ENCODE measurements around the gene BAX.
"Not testable (repeated sequence)": the region's sequence is repeated elsewhere in the genome, so short reads cannot be mapped to it uniquely, and the experiment has no call there.

DNA sequence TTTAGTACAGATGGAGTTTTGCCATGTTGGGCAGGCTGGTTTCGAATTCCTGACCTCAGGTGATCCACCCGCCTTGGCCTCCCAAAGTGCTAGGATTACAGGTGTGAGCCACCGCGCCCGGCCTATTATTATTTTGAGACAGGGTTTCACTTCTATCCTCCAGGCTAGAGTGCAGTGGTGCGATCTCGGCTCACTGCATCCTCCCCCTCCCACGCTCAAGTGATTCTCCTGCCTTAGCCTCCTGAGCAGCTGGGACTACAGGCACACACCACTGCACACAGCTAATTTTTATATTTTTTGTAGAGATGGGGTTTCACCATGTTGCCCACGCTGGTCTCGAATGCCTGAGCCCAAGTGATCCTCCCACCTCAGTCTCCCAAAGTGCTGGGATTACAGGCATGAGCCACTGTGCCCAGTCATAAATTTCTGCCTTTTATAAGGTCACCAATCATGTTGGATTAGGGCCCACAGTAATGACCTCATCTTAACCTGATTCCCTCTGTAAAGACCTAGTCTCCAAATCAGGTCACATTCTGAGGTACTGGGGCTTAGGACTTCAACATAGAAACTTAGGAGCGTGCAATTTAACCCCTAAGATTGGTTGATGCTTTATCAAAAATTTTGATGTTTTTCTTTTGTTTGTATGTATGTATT lies 45.1 kb upstream of the BAX start:
- not testable (repeated sequence) for TF ChIP-seq SRF (CRISPR knock-in tag; IDR thresholded peaks at IDR 0.05); ZNF57 (CRISPR knock-in tag; IDR thresholded peaks at IDR 0.05); POLR2A (conservative IDR thresholded peaks at IDR 0.05); SP1 (CRISPR knock-in tag; IDR thresholded peaks at IDR 0.05); SP2 (IDR thresholded peaks at IDR 0.05; ENCODE audit: extremely low read depth, low read depth, low read length, poor library complexity, severe bottlenecking); CHCHD3 (CRISPR knock-in tag; IDR thresholded peaks at IDR 0.05); EHMT2 (IDR thresholded peaks at IDR 0.05)
- TF ChIP-seq, protein P1, sequence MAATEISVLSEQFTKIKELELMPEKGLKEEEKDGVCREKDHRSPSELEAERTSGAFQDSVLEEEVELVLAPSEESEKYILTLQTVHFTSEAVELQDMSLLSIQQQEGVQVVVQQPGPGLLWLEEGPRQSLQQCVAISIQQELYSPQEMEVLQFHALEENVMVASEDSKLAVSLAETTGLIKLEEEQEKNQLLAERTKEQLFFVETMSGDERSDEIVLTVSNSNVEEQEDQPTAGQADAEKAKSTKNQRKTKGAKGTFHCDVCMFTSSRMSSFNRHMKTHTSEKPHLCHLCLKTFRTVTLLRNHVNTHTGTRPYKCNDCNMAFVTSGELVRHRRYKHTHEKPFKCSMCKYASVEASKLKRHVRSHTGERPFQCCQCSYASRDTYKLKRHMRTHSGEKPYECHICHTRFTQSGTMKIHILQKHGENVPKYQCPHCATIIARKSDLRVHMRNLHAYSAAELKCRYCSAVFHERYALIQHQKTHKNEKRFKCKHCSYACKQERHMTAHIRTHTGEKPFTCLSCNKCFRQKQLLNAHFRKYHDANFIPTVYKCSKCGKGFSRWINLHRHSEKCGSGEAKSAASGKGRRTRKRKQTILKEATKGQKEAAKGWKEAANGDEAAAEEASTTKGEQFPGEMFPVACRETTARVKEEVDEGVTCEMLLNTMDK (IDR thresholded peaks at IDR 0.05; ENCODE audit: borderline replicate concordance, insufficient read depth, low read depth, low read length, poor library complexity, severe bottlenecking) = not testable (repeated sequence)
- TF ChIP-seq, protein P2, sequence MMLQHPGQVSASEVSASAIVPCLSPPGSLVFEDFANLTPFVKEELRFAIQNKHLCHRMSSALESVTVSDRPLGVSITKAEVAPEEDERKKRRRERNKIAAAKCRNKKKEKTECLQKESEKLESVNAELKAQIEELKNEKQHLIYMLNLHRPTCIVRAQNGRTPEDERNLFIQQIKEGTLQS (IDR thresholded peaks at IDR 0.05) = not testable (repeated sequence)
- TF ChIP-seq, protein P2 (CRISPR knock-in tag; conservative IDR thresholded peaks at IDR 0.05) = not testable (repeated sequence)
